ENCODE measurements around the gene BLACAT1. TPM values are rescaled to one million over a fixed set of nuclear protein-coding genes. Genes with fewer than 3 reads are reported as not detected.

Gene BLACAT1
- total and polyA plus RNA-seq, 2 of the 13 experiments (the other 11 are each of a cell fraction or from before 2014, with no cell fraction given): 1.2 to 2.8 TPM

GRCh38 chr1:205492201-205492667, 36.4 kb upstream of the BLACAT1 start (continued):
- TF ChIP-seq ZBTB44 (CRISPR knock-in tag; IDR thresholded peaks at IDR 0.05) (no peak), KLF13 (CRISPR knock-in tag; IDR thresholded peaks at IDR 0.05) (no peak), ZZZ3 (CRISPR knock-in tag; IDR thresholded peaks at IDR 0.05; ENCODE audit: borderline replicate concordance) (no peak), ZNF570 (CRISPR knock-in tag; IDR thresholded peaks at IDR 0.05; ENCODE audit: borderline replicate concordance) (no peak), ZNF703 (CRISPR knock-in tag; IDR thresholded peaks at IDR 0.05; ENCODE audit: borderline replicate concordance) (no peak), ZNF556 (CRISPR knock-in tag; IDR thresholded peaks at IDR 0.05; ENCODE audit: borderline replicate concordance) (peak; percentile 61; the same call in 1 of the 2 replicates), ZNF343 (CRISPR knock-in tag; IDR thresholded peaks at IDR 0.05) (no peak), HOMEZ (CRISPR knock-in tag; IDR thresholded peaks at IDR 0.05; ENCODE audit: low read depth) (peak; percentile 23; the same call in 1 of the 2 replicates), FOSL1 (CRISPR knock-in tag; IDR thresholded peaks at IDR 0.05; ENCODE audit: borderline replicate concordance) (no peak), ZNF326 (CRISPR knock-in tag; IDR thresholded peaks at IDR 0.05; ENCODE audit: borderline replicate concordance) (no peak), KDM1A (CRISPR knock-in tag; IDR thresholded peaks at IDR 0.05) (no peak), RNF2 (conservative IDR thresholded peaks at IDR 0.05; ENCODE audit: low read depth) (no peak), BRF2 (CRISPR knock-in tag; IDR thresholded peaks at IDR 0.05) (no peak), BATF2 (CRISPR knock-in tag; IDR thresholded peaks at IDR 0.05) (no peak), ZNF282 (IDR thresholded peaks at IDR 0.05; ENCODE audit: partially characterized antibody) (no peak), CBX1 (IDR thresholded peaks at IDR 0.05; ENCODE audit: low read depth) (no peak), AHR (CRISPR knock-in tag; IDR thresholded peaks at IDR 0.05) (no peak), REL (CRISPR knock-in tag; conservative IDR thresholded peaks at IDR 0.05) (no peak), ZNF564 (CRISPR knock-in tag; IDR thresholded peaks at IDR 0.05) (no peak; the same call in 1 of the 2 replicates), ZNF646 (CRISPR knock-in tag; IDR thresholded peaks at IDR 0.05) (peak; percentile 51; the same call in 1 of the 2 replicates)

All from HepG2 (cell line).